ENCODE data around the gene RNF13.
"Not testable (repeated sequence)": the region's sequence is repeated elsewhere in the genome, so short reads cannot be mapped to it uniquely, and the experiment has no call there.

Gene RNF13

DNA sequence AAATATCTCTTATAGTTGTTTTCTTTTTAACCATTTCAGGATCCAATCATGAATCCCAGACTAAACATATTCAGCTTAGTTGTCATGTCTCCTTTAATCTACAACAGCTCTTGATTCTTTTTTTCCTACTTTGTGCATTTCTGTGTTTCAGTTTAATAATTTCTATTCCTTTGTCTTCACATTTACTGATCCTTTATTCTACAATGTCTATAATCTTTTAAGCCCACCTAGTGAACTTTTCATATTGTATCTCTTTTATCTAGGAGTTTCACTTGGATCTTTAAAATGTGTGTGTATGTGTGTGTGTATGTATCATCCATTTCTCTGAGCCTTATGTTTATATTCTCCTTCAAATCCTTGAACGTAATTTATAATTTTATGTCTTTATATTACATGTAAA is 70.1 kb downstream of the RNF13 start:
- no peak for DNase-seq (ENCODE audit: low spot score)

DNA sequence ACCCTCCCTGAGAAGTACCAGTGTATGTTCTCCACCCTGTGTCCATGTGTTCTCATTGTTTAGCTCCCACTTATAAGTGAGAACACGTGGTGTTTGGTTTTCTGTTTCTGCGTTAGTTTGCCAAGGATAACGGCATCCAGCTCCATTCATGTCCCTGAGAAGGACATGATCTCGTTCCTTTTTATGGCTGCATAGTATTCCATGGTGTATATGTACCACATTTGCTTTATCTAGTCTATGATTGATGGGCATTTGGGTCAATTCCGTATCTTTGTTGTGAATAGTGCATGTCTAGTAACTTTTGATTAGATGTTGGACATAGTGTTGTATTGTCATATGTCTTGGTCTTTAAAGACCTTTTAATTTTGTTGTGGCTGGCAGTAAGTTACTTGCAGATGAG is 70.8 kb downstream of the RNF13 start:
- DNase-seq (ENCODE audit: low spot score) = not testable (repeated sequence)

More for the DNA sequence above, 70.1 kb downstream of the RNF13 start:
- TF ChIP-seq, protein P1, sequence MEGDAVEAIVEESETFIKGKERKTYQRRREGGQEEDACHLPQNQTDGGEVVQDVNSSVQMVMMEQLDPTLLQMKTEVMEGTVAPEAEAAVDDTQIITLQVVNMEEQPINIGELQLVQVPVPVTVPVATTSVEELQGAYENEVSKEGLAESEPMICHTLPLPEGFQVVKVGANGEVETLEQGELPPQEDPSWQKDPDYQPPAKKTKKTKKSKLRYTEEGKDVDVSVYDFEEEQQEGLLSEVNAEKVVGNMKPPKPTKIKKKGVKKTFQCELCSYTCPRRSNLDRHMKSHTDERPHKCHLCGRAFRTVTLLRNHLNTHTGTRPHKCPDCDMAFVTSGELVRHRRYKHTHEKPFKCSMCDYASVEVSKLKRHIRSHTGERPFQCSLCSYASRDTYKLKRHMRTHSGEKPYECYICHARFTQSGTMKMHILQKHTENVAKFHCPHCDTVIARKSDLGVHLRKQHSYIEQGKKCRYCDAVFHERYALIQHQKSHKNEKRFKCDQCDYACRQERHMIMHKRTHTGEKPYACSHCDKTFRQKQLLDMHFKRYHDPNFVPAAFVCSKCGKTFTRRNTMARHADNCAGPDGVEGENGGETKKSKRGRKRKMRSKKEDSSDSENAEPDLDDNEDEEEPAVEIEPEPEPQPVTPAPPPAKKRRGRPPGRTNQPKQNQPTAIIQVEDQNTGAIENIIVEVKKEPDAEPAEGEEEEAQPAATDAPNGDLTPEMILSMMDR (IDR thresholded peaks at IDR 0.05; ENCODE audit: extremely low read depth, missing control alignments) = no peak

DNA sequence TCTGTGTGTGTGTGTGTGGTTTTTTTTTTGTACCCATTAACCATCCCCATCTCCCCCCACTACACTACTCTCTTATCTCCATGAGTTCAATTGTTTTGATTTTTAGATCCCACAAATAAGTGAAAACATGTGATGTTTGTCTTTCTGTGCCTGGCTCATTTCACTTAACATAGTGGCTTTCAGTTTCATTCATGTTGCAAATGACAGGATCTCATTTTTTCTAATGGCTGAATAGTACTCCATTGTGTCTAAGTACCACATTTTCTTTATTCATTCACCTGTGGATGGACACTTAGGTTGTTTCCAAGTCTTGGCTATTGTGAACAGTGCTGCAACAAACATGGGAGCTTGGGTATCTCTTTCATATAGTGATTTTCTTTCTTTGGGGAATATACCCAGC is 71.8 kb downstream of the RNF13 start:
- DNase-seq (ENCODE audit: low spot score) = not testable (repeated sequence)

DNA sequence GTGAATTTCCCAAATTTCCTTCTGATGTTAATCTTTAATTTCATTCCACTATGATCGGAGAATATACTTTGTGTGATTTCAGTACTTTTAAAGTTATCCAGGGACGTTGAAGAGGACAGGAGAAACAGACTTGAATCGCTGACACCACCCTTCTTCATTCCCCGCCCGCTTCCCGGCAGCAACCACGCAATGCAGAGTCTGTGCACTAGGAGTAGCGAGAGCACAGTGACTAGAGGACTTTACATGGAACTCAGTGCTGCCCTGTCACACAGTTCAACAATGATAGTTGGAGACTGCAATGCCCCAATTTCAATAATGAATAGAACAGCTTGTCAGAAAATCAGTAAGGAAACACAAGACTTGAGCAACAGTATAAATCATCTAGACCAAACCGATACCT is 73.9 kb downstream of the RNF13 start:
- TF ChIP-seq, protein P1 (IDR thresholded peaks at IDR 0.05; ENCODE audit: extremely low read depth, missing control alignments) = no peak
- no peak for DNase-seq (ENCODE audit: low spot score)

DNA sequence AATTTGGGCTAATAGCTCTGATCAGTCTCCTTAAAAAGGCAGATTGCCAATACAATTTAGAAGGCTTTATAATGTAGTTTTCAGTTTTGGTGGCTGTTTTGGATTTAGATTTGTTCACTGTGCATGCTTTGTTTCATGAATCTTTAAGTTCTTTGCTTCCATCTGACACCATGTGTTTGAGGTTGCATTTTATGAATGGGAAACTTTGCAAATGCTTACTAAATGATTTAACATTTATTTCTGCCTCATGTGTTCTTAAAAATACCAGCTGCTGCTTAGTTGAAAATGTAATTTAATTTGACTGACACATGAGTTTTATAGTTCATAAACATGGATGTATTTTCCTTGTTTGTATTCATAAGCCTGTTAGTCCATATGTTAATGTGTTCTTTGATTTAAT is 78.6 kb downstream of the RNF13 start:
- TF ChIP-seq, protein P1 (IDR thresholded peaks at IDR 0.05; ENCODE audit: extremely low read depth, missing control alignments) = no peak
- DNase-seq (ENCODE audit: low spot score) = no peak

- TF ChIP-seq, protein P1 (IDR thresholded peaks at IDR 0.05; ENCODE audit: extremely low read depth, missing control alignments) = no peak
- no peak for DNase-seq (ENCODE audit: low spot score)
These were observed 79.4 kb downstream of the RNF13 start for GRCh38 chr3:149892371-149892770.

DNA sequence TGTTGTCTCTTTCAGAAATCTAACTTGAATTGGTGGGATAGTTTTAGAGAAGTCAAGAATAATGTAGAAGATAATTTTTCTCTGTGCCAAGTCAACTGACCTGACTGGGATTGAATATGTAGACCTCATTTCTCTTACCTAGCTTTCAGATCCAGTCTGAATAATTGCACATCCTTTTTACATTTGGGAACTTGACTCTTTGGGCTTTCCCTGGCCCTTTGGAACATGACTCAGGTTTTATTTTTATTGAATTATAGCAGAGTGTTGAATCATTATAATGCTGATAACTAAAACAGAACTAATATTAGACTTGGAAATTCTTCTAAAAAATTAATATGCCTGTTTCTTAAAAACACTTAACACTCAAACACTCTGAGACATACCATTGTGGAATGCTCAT is 81.2 kb downstream of the RNF13 start:
- no peak for DNase-seq (ENCODE audit: low spot score)

GRCh38 chr3:149895339-149895738 is 82.3 kb downstream of the RNF13 start:
- TF ChIP-seq, protein P1 (IDR thresholded peaks at IDR 0.05; ENCODE audit: extremely low read depth, missing control alignments) = no peak
- DNase-seq (ENCODE audit: low spot score) = no peak

More for the DNA sequence above, 81.2 kb downstream of the RNF13 start:
- TF ChIP-seq, protein P1 (IDR thresholded peaks at IDR 0.05; ENCODE audit: extremely low read depth, missing control alignments) = no peak

DNA sequence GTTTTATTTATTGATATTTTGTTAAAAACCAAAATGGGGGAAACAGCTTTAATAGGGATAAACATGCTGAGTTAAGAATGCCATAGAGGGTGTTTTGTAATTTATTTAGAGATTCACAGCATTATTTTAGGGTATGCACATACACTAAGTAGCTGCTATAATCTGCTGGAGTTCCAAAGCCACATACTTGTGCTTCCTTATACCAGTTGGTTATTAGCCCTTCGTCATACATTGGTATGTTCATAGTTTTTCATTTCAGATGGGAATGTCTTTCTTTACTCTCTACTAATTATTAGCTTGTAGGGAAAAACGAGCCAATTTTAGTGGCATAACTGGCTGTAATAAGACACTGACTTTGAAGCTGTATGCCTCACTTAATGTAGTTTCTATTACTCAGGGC is 82.8 kb downstream of the RNF13 start:
- TF ChIP-seq, protein P1 (IDR thresholded peaks at IDR 0.05; ENCODE audit: extremely low read depth, missing control alignments) = no peak
- DNase-seq (ENCODE audit: low spot score) = no peak
